ENCODE data around the gene SLC26A1.

SLC26A1 gene

GRCh38 chr4:993111-994029 lies at the start of gene SLC26A1:
TSS of gene SLC26A1 (minus strand) at chr4:993404. CDS start at chr4:991703, 1,701 bp downstream.
- DNase-seq: no peak

GRCh38 chr4:1042352-1043055 lies 49.3 kb upstream of the SLC26A1 start:
- DNase-seq: no peak

GRCh38 chr4:1041936-1042330 lies 48.7 kb upstream of the SLC26A1 start:
- no peak for DNase-seq

- no peak for DNase-seq
These were observed 48.1 kb upstream of the SLC26A1 start for GRCh38 chr4:1041147-1041935.

GRCh38 chr4:1040344-1041146 lies 47.3 kb upstream of the SLC26A1 start:
- no peak for DNase-seq

- no peak for DNase-seq
These were observed 46.5 kb upstream of the SLC26A1 start for GRCh38 chr4:1039493-1040343.

- DNase-seq: no peak
These were observed 45.8 kb upstream of the SLC26A1 start for GRCh38 chr4:1038948-1039492.

GRCh38 chr4:1036976-1037810 lies 44.0 kb upstream of the SLC26A1 start:
- no peak for DNase-seq

- no peak for DNase-seq
These were observed 42.9 kb upstream of the SLC26A1 start for GRCh38 chr4:1036095-1036494.

- no peak for DNase-seq
These were observed 42.3 kb upstream of the SLC26A1 start for GRCh38 chr4:1035510-1035909.

- DNase-seq: no peak
These were observed 40.8 kb upstream of the SLC26A1 start for GRCh38 chr4:1033840-1034551.

GRCh38 chr4:1032861-1033260 lies 39.7 kb upstream of the SLC26A1 start:
- no peak for DNase-seq

GRCh38 chr4:1031956-1032795 lies 39.0 kb upstream of the SLC26A1 start:
- DNase-seq: no peak

- DNase-seq: no peak
These were observed 38.1 kb upstream of the SLC26A1 start for GRCh38 chr4:1031346-1031745.

GRCh38 chr4:1030559-1030958 lies 37.4 kb upstream of the SLC26A1 start:
- DNase-seq: no peak

- DNase-seq: no peak
These were observed 36.8 kb upstream of the SLC26A1 start for GRCh38 chr4:1030031-1030430.

GRCh38 chr4:1029529-1029928 lies 36.3 kb upstream of the SLC26A1 start:
- no peak for DNase-seq

- DNase-seq: no peak
These were observed 35.5 kb upstream of the SLC26A1 start for GRCh38 chr4:1028574-1029220.
